WTC11 (cell line): ENCODE measurements around the gene PCNX1. TPM values are rescaled to one million over a fixed set of nuclear protein-coding genes. Genes with fewer than 3 reads are reported as not detected.

ENCODE experiments used
- ATAC-seq: fragments of 200-7000 bp; cut with Tn5 transposase; 2 replicates; pipeline ENCODE4 v1.10.0; 2021; ENCODE audit warnings: mild to moderate bottlenecking, moderate library complexity
- CTCF ChIA-PET: fragments of 300-600 bp; sonication (Branson Sonifier 250); formaldehyde crosslinking; loops from one replicate; lab custom pipeline; 2021; ENCODE audit warnings: antibody characterized with exemption; lab: Charles Lee
- POLR2A ChIA-PET: fragments of 350-600 bp; sonication (Branson Sonifier 250); formaldehyde crosslinking; loops from one replicate; lab custom pipeline; 2021; ENCODE audit warnings: antibody characterized with exemption; lab: Charles Lee
- DNase-seq: peaks from one replicate; pipeline ENCODE4 v3.0.0; 2021; ENCODE audit warnings: low spot score
- H3K27ac Mint-ChIP-seq: 2 replicates; pipeline ENCODE4 v1.8.0; 2021; ENCODE audit warnings: mixed read lengths
- H3K27me3 Mint-ChIP-seq: 2 replicates; pipeline ENCODE4 v1.8.0; 2021; ENCODE audit warnings: low read depth, mild to moderate bottlenecking, moderate library complexity, mixed read lengths
- H3K36me3 Mint-ChIP-seq: 2 replicates; pipeline ENCODE4 v1.8.0; 2021; ENCODE audit warnings: mixed read lengths
- H3K4me1 Mint-ChIP-seq: 2 replicates; pipeline ENCODE4 v1.8.0; 2022; ENCODE audit warnings: mixed read lengths
- H3K4me3 Mint-ChIP-seq: 2 replicates; pipeline ENCODE4 v1.8.0; 2021; ENCODE audit warnings: mild to moderate bottlenecking, moderate library complexity, mixed read lengths
- H3K9me3 Mint-ChIP-seq: 2 replicates; pipeline ENCODE4 v1.8.0; 2021; ENCODE audit warnings: mixed read lengths
- ARID4B ChIP-seq: sonication (generic); formaldehyde crosslinking; IDR thresholded peaks from 2 replicates; pipeline ENCODE4 v1.8.0; 2023; ENCODE audit warnings: missing genetic modification reagents, mild to moderate bottlenecking, borderline replicate concordance
- GTF2I ChIP-seq: fragments of 250-450 bp; sonication (Bioruptor Pico); conservative IDR thresholded peaks from 2 replicates; pipeline ENCODE4 v1.4.0; 2021; ENCODE audit warnings: mild to moderate bottlenecking
- JAZF1 ChIP-seq: fragments of 250-450 bp; sonication (Bioruptor Pico); IDR thresholded peaks from 2 replicates; pipeline ENCODE4 v1.9.0; 2021; ENCODE audit warnings: moderate library complexity, mild to moderate bottlenecking, inconsistent platforms
- JUN ChIP-seq: sonication (generic); formaldehyde crosslinking; IDR thresholded peaks from 2 replicates; pipeline ENCODE4 v1.8.0; 2023; ENCODE audit warnings: mild to moderate bottlenecking, missing genetic modification reagents
- MYBL2 ChIP-seq: sonication (generic); formaldehyde crosslinking; IDR thresholded peaks from 2 replicates; pipeline ENCODE4 v1.8.1; 2023; ENCODE audit warnings: mild to moderate bottlenecking, moderate library complexity, missing genetic modification reagents
- NR3C1 ChIP-seq: sonication (generic); formaldehyde crosslinking; conservative IDR thresholded peaks from 2 replicates; pipeline ENCODE4 v1.8.1; 2023; ENCODE audit warnings: low read depth, mild to moderate bottlenecking, missing genetic modification reagents
- RORB ChIP-seq: fragments of 250-450 bp; sonication (Bioruptor Pico); IDR thresholded peaks from 2 replicates; pipeline ENCODE4 v1.9.0; 2021; ENCODE audit warnings: mild to moderate bottlenecking
- SMAD3 ChIP-seq: sonication (generic); formaldehyde crosslinking; IDR thresholded peaks from 2 replicates; pipeline ENCODE4 v1.8.0; 2022; ENCODE audit warnings: missing genetic modification reagents, mild to moderate bottlenecking, borderline replicate concordance
- USF1 ChIP-seq: sonication (generic); formaldehyde crosslinking; IDR thresholded peaks from 2 replicates; pipeline ENCODE4 v1.8.0; 2022; ENCODE audit warnings: mild to moderate bottlenecking, missing genetic modification reagents
- ZNF121 ChIP-seq: sonication (generic); formaldehyde crosslinking; IDR thresholded peaks from 2 replicates; pipeline ENCODE4 v1.8.0; 2023; ENCODE audit warnings: missing genetic modification reagents
- ZNF138 ChIP-seq: sonication (generic); formaldehyde crosslinking; conservative IDR thresholded peaks from 2 replicates; pipeline ENCODE4 v1.8.1; 2022; ENCODE audit warnings: mild to moderate bottlenecking, moderate library complexity, missing genetic modification reagents
- ZNF416 ChIP-seq: fragments of 250-450 bp; sonication (Bioruptor Pico); IDR thresholded peaks from 2 replicates; pipeline ENCODE4 v1.9.0; 2021; ENCODE audit warnings: mild to moderate bottlenecking, inconsistent platforms
- ZNF512 ChIP-seq: sonication (generic); formaldehyde crosslinking; IDR thresholded peaks from 2 replicates; pipeline ENCODE4 v1.8.1; 2022; ENCODE audit warnings: missing genetic modification reagents, borderline replicate concordance
- total RNA-seq: library from RNA; stranded (reverse); gene quantifications from 3 replicates; pipeline ENCODE4 v1.2.3, GENCODE V29; 2021
- TF ChIP-seq, protein P1 (sequence below): fragments of 250-450 bp; sonication (Bioruptor Pico); IDR thresholded peaks from 2 replicates; pipeline ENCODE4 v1.9.0; 2021; ENCODE audit warnings: mild to moderate bottlenecking

The PCNX1 gene
- total RNA-seq, 1 experiment from 2014 or later: 46.4 TPM

- H3K36me3 Mint-ChIP-seq: peaks cover 21% of the 10 kb centered on the region
- ATAC-seq (no peak), DNase-seq (no peak)
- POLR2A ChIA-PET: no interaction called here
- no peaks in the 10 kb centered on the region for H3K27me3 Mint-ChIP-seq
- no peak for TF ChIP-seq JUN (CRISPR knock-in tag)
- no peak for TF ChIP-seq GTF2I (CRISPR knock-in tag)
- TF ChIP-seq ZNF512 (CRISPR knock-in tag): no peak
- no peak for TF ChIP-seq NR3C1
- TF ChIP-seq SMAD3 (CRISPR knock-in tag): no peak
- no peak for TF ChIP-seq ARID4B (CRISPR knock-in tag)
- TF ChIP-seq JAZF1 (CRISPR knock-in tag): no peak
- no peak for TF ChIP-seq ZNF138
- no peak for TF ChIP-seq ZNF121 (CRISPR knock-in tag)
- TF ChIP-seq, protein P1, sequence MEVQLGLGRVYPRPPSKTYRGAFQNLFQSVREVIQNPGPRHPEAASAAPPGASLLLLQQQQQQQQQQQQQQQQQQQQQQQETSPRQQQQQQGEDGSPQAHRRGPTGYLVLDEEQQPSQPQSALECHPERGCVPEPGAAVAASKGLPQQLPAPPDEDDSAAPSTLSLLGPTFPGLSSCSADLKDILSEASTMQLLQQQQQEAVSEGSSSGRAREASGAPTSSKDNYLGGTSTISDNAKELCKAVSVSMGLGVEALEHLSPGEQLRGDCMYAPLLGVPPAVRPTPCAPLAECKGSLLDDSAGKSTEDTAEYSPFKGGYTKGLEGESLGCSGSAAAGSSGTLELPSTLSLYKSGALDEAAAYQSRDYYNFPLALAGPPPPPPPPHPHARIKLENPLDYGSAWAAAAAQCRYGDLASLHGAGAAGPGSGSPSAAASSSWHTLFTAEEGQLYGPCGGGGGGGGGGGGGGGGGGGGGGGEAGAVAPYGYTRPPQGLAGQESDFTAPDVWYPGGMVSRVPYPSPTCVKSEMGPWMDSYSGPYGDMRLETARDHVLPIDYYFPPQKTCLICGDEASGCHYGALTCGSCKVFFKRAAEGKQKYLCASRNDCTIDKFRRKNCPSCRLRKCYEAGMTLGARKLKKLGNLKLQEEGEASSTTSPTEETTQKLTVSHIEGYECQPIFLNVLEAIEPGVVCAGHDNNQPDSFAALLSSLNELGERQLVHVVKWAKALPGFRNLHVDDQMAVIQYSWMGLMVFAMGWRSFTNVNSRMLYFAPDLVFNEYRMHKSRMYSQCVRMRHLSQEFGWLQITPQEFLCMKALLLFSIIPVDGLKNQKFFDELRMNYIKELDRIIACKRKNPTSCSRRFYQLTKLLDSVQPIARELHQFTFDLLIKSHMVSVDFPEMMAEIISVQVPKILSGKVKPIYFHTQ (CRISPR knock-in tag): no peak
- TF ChIP-seq RORB: no peak
- TF ChIP-seq ZNF416 (CRISPR knock-in tag): no peak
- no peak overlapping the region for H3K4me3 Mint-ChIP-seq
- no peaks in the 10 kb centered on the region for H3K4me1 Mint-ChIP-seq
- no peak overlapping the region for H3K27ac Mint-ChIP-seq
- CTCF ChIA-PET: no interaction called here
- H3K9me3 Mint-ChIP-seq: no peaks in the 10 kb centered on the region
Observed at GRCh38 chr14:70964492-70964891, 57.2 kb downstream of the PCNX1 start.

- peaks cover 6% of the 10 kb centered on the region for H3K4me1 Mint-ChIP-seq
- ATAC-seq (peak; percentile 56), DNase-seq (no peak)
- no peaks in the 10 kb centered on the region for H3K9me3 Mint-ChIP-seq
- H3K4me3 Mint-ChIP-seq: no peak overlapping the region
- no peaks in the 10 kb centered on the region for H3K27me3 Mint-ChIP-seq
- CTCF ChIA-PET: interaction anchor here (0.9 to 1.7 kb wide), 5 partner anchors 16 to 154 kb away, joined by 4 to 10 read pairs (median 4); no protein-coding TSS in a partner anchor
- POLR2A ChIA-PET: no interaction called here
- H3K27ac Mint-ChIP-seq: peak overlapping the region; percentile 53; the same call in 1 of the 2 replicates
- peaks cover 26% of the 10 kb centered on the region for H3K36me3 Mint-ChIP-seq
- no peak for TF ChIP-seq MYBL2 (CRISPR knock-in tag)
- no peak for TF ChIP-seq USF1
- TF ChIP-seq, all 79 proteins: peak for 0
Observed at GRCh38 chr14:70971560-70971959, 64.3 kb downstream of the PCNX1 start.
